HL-60 (cell line): ENCODE measurements around the gene MYG1.

Source experiments
- DNase-seq, 2 experiments: peaks; one replicate each; pipeline ENCODE4 v3.0.0-alpha.2; 2010 to 2020; ENCODE audit warnings: low read depth in 1 of 2, low spot score in 1 of 2
- H3K27ac ChIP-seq: fragments of 250-450 bp; sonication (Bioruptor Pico); replicated peaks from 2 replicates; pipeline ENCODE4 v1.5.1; 2020; ENCODE audit warnings: mild to moderate bottlenecking, moderate library complexity
- H3K27me3 ChIP-seq: fragments of 250-450 bp; sonication (Bioruptor Pico); 2 replicates; pipeline ENCODE4 v1.5.1; 2021; ENCODE audit warnings: mild to moderate bottlenecking, moderate library complexity; ENCODE audit not compliant: insufficient read depth, poor library complexity, severe bottlenecking
- H3K4me3 ChIP-seq: replicated peaks from 2 replicates; pipeline ENCODE4 v1.5.1; 2011; ENCODE audit warnings: mild to moderate bottlenecking, control low read depth, low read length; ENCODE audit not compliant: insufficient read depth
- CTCF ChIP-seq: IDR thresholded peaks from one replicate; pipeline ENCODE4 v1.5.1; 2011; ENCODE audit warnings: low read length, control low read depth, inconsistent platforms; ENCODE audit not compliant: insufficient read depth
- GABPA ChIP-seq: IDR thresholded peaks from 2 replicates; pipeline ENCODE4 v1.6.1; 2012; ENCODE audit warnings: low read depth
- POLR2AphosphoS5 ChIP-seq: IDR thresholded peaks from 2 replicates; pipeline ENCODE4 v1.6.1; 2012; ENCODE audit warnings: low read depth
- REST ChIP-seq: IDR thresholded peaks from 2 replicates; pipeline ENCODE4 v1.6.1; 2012; ENCODE audit warnings: low read depth; ENCODE audit not compliant: insufficient replicate concordance
- SPI1 ChIP-seq: IDR thresholded peaks from 2 replicates; pipeline ENCODE4 v1.6.1; 2012; ENCODE audit warnings: low read depth, mild to moderate bottlenecking, borderline replicate concordance

The MYG1 gene

GRCh38 chr12:53326460-53327185 is 27.1 kb downstream of the MYG1 start:
- no peak for DNase-seq
- no peak overlapping the region for H3K4me3 ChIP-seq
- TF ChIP-seq POLR2AphosphoS5 (no peak), REST (no peak), CTCF (no peak), SPI1 (no peak), GABPA (no peak)
- peaks cover 8% of the 10 kb centered on the region for H3K27me3 ChIP-seq
- no peak overlapping the region for H3K27ac ChIP-seq

- no peak for DNase-seq
Measured at GRCh38 chr12:53327435-53328042, 28.0 kb downstream of the MYG1 start.

More at GRCh38 chr12:53327435-53328042, 28.0 kb downstream of the MYG1 start:
- no peak for TF ChIP-seq POLR2AphosphoS5
- no peak for TF ChIP-seq SPI1
- TF ChIP-seq CTCF, result no peak
- no peak for TF ChIP-seq GABPA
- TF ChIP-seq REST, result no peak
- Histone ChIP-seq H3K4me3 (no peak overlapping the region), H3K27me3 (peaks cover 8% of the 10 kb centered on the region), H3K27ac (no peak overlapping the region)
